HG02571 (cell line): ENCODE data around the gene SRRM4.

Experiments
- ATAC-seq: cut with Tn5 transposase; IDR thresholded peaks from one replicate; pipeline ENCODE4 v1.9.1; 2021; ENCODE audit warnings: mild to moderate bottlenecking, moderate library complexity; ENCODE audit not compliant: unreplicated experiment

SRRM4 gene

GRCh38 chr12:119157528-119157927 lies 176.2 kb downstream of the SRRM4 start:
- ATAC-seq, result no peak

- no peak for ATAC-seq
Measured at GRCh38 chr12:119157978-119158377, 176.6 kb downstream of the SRRM4 start.

GRCh38 chr12:119158402-119158801 lies 177.1 kb downstream of the SRRM4 start:
- no peak for ATAC-seq

GRCh38 chr12:119159844-119160243 lies 178.5 kb downstream of the SRRM4 start:
- no peak for ATAC-seq

GRCh38 chr12:119167902-119168301 lies 186.6 kb downstream of the SRRM4 start:
- ATAC-seq, result no peak

GRCh38 chr12:119168721-119169120 lies 187.4 kb downstream of the SRRM4 start:
- ATAC-seq, result no peak

GRCh38 chr12:119169150-119169549 lies 187.8 kb downstream of the SRRM4 start:
- ATAC-seq, result no peak

GRCh38 chr12:119171291-119171690 lies 189.9 kb downstream of the SRRM4 start:
- no peak for ATAC-seq

GRCh38 chr12:119171691-119172425 lies 190.5 kb downstream of the SRRM4 start:
- no peak for ATAC-seq

- ATAC-seq, result no peak
Measured at GRCh38 chr12:119175081-119175480, 193.7 kb downstream of the SRRM4 start.

GRCh38 chr12:119176267-119177055 lies 195.1 kb downstream of the SRRM4 start:
- ATAC-seq, result no peak

GRCh38 chr12:119177056-119177325 lies 195.7 kb downstream of the SRRM4 start:
- ATAC-seq, result no peak

- ATAC-seq, result no peak
Measured at GRCh38 chr12:119177724-119178380, 196.5 kb downstream of the SRRM4 start.

GRCh38 chr12:119178544-119179334 lies 197.4 kb downstream of the SRRM4 start, which contains the start of gene HSPB8:
Gene HSPB8 (plus strand): TSS chr12:119178931. CDS start chr12:119179313, 382 bp downstream.
- no peak for ATAC-seq

- no peak for ATAC-seq
Measured at GRCh38 chr12:119179335-119180021, 198.1 kb downstream of the SRRM4 start.

- ATAC-seq, result no peak
Measured at GRCh38 chr12:119180380-119181040, 199.2 kb downstream of the SRRM4 start.

GRCh38 chr12:119181202-119181601 lies 199.9 kb downstream of the SRRM4 start:
- no peak for ATAC-seq

- ATAC-seq, result no peak
Measured at GRCh38 chr12:119181944-119182343, 200.6 kb downstream of the SRRM4 start.

- no peak for ATAC-seq
Measured at GRCh38 chr12:119182701-119183493, 201.6 kb downstream of the SRRM4 start.
